Measurements from ENCODE around the gene LRBA. TPM values are rescaled to one million over a fixed set of nuclear protein-coding genes. Genes with fewer than 3 reads are reported as not detected.

LRBA gene
- total and polyA plus RNA-seq, 9 of the 15 experiments (the other 6 are each of a cell fraction or from before 2014, with no cell fraction given), result 24.2 to 88.7 (median 59.7) TPM

DNA sequence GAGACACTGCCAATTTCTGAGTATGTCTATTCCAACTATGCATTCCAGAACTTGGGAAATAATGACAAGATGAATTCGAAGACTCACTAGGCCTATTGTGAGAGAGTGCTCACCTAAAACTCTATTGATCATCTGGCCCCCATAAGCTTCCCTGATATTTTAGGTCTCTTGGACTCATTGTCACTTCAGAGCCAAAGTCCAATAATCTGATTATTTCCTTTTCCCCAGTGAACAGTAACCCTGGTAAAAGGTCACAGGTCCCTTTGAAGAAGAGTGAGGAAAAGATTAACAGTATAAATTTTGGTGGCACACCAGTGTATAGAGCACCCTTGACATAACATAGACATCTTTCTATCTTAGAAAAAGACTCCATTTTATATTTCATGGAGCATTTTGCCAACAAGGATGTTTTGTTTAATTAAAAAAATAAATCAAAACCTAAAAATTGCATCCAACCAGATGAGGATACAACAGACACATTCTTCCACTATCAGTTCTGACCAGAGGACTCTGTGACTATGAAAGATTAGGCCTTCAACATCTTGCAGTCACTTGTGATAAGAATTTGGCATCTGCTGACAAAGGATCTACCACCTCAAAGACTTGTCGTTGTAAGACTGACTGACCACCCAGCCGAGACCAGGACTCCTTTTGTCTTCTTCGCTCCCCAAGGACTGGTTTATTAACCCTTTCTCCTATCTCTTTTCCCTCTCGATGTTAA, 241.2 kb downstream of the LRBA start (continued):
- no peak for TF ChIP-seq TCF15 (CRISPR knock-in tag; IDR thresholded peaks at IDR 0.05)
- TF ChIP-seq KDM1A (IDR thresholded peaks at IDR 0.05), result peak; percentile 93 to 95
- no peak for TF ChIP-seq MCM3 (IDR thresholded peaks at IDR 0.05)
- no peak for TF ChIP-seq RBM22 (IDR thresholded peaks at IDR 0.05; ENCODE audit: low read depth, low read length, poor library complexity, severe bottlenecking)
- no peak for TF ChIP-seq SRSF3 (IDR thresholded peaks at IDR 0.05; ENCODE audit: insufficient read depth, low read length)
- no peak for TF ChIP-seq ZKSCAN3 (CRISPR knock-in tag; IDR thresholded peaks at IDR 0.05)
- no peak for TF ChIP-seq BCOR (IDR thresholded peaks at IDR 0.05)
- TF ChIP-seq ZNF316 (IDR thresholded peaks at IDR 0.05), result no peak
- TF ChIP-seq FOXJ3 (CRISPR knock-in tag; IDR thresholded peaks at IDR 0.05), result no peak
- no peak for TF ChIP-seq L3MBTL2 (IDR thresholded peaks at IDR 0.05)
- TF ChIP-seq MAFG (tag; conservative IDR thresholded peaks at IDR 0.05), result no peak
- TF ChIP-seq, protein P1, sequence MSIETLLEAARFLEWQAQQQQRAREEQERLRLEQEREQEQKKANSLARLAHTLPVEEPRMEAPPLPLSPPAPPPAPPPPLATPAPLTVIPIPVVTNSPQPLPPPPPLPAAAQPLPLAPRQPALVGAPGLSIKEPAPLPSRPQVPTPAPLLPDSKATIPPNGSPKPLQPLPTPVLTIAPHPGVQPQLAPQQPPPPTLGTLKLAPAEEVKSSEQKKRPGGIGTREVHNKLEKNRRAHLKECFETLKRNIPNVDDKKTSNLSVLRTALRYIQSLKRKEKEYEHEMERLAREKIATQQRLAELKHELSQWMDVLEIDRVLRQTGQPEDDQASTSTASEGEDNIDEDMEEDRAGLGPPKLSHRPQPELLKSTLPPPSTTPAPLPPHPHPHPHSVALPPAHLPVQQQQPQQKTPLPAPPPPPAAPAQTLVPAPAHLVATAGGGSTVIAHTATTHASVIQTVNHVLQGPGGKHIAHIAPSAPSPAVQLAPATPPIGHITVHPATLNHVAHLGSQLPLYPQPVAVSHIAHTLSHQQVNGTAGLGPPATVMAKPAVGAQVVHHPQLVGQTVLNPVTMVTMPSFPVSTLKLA (conservative IDR thresholded peaks at IDR 0.05), result peak in 1 of 2 experiments; percentile 30; a peak in 1 of 4 replicates
- TF ChIP-seq PTTG1 (tag; IDR thresholded peaks at IDR 0.05; ENCODE audit: low read depth), result no peak
- no peak for TF ChIP-seq ETS1 (conservative IDR thresholded peaks at IDR 0.05; ENCODE audit: control insufficient read depth, low read depth, low read length)
- no peak for TF ChIP-seq TFAM (CRISPR knock-in tag; conservative IDR thresholded peaks at IDR 0.05)
- TF ChIP-seq, protein P2, sequence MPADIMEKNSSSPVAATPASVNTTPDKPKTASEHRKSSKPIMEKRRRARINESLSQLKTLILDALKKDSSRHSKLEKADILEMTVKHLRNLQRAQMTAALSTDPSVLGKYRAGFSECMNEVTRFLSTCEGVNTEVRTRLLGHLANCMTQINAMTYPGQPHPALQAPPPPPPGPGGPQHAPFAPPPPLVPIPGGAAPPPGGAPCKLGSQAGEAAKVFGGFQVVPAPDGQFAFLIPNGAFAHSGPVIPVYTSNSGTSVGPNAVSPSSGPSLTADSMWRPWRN (IDR thresholded peaks at IDR 0.05; ENCODE audit: low read depth), result 0 out of 2 replicates have a peak, but pooled peaks have one; percentile 34
- no peak for TF ChIP-seq GABPB2 (CRISPR knock-in tag; conservative IDR thresholded peaks at IDR 0.05)
- TF ChIP-seq ZMIZ1 (IDR thresholded peaks at IDR 0.05; ENCODE audit: low read depth in 2 of 2, low read length in 2 of 2), result peak in 1 of 2 experiments; percentile 76; a peak in 1 of 4 replicates
- no peak for TF ChIP-seq POLR2AphosphoS2 (IDR thresholded peaks at IDR 0.05; ENCODE audit: low read length)

All from K562 (cell line).